Measurements from ENCODE around the gene LDLRAD4.
"Not testable (repeated sequence)": the region's sequence is repeated elsewhere in the genome, so short reads cannot be mapped to it uniquely, and the experiment has no call there.

The LDLRAD4 gene

DNA sequence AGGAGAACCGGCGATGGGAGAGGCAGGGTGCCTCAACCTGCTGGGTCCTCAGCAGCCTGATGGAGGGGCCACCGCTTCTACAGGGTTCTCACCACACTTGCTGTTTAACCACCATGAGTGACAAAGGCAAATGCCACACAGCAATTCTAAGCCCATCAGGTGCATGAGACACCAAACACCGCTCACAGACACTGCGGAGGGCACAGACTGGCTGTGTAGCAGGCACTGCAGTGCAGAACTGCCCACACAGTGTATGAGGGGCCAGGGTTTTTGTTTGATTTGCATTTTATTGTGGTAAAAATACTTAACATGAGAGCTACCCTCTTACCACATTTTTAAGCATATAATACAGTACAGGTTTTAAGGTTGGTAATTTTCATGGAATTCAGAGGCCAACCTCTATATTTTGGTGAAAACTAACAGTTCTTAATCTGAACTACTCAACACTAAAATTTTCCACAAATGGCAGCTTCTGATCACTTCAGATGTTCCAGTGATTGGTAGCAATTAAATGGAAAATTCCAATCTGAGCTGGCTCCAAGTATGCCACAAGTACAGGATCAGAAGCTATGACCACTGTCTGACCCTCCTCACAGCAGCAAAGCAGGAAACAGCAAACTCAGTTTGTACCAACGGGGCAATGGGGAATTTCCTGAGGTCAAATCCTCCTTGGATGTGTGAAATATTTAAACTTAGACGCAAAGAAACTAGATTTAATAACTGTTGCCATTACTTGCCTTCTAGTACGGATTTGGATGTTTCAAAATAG, 440.1 kb downstream of the LDLRAD4 start:
- DNase-seq: no peak

DNA sequence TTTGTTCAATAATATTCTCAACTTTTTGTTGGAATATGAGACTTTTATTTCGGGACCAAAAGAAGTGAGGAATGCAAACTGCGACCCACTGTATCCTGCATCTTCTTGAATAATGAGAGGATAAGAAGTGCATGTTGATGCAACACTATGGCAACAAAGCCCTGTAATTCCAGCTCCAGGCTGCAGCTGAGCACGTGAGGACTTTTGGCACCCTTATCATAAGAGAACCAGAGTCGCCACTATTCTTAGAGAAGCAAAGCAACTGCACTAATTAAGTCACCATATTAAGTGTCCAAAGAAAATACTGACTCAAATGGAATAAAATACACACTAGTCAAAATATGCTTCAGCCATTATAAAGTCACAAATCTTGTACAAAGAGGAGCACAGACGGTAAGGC, 441.9 kb downstream of the LDLRAD4 start:
- no peak for DNase-seq

DNA sequence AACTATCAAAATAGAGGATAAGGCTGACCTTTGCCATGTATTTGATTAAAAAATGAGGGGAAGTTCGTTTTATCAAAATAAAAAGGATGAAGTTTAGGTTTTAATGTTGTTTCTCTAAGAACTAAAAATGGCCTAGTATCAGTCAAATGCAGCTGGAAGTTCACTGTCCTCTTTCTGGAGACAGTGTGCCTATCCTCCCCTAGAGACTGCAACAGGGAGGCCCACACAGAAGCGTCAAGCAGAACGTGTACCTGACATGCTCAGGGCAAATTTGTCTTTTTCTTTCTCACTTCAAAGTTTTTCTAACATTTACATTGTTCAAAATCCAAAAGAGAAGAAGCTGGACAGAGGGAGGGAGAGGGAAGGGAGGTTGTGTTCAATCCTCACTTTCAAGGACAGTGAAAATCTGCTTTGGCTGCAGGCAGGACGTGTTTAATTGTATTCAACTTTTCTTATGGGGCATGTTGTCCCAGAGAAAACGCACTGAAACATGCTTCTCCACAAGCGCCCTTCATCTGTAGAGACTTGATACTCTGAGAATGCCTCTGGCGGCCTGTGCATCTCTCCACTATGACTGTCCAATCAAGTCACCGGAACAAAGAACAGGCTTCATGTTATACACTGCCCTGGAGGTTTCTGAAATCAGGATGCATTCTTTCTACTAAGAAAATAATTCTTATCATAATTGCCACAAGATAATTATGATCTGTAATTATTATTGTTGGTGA, 442.7 kb downstream of the LDLRAD4 start:
- DNase-seq: no peak

DNA sequence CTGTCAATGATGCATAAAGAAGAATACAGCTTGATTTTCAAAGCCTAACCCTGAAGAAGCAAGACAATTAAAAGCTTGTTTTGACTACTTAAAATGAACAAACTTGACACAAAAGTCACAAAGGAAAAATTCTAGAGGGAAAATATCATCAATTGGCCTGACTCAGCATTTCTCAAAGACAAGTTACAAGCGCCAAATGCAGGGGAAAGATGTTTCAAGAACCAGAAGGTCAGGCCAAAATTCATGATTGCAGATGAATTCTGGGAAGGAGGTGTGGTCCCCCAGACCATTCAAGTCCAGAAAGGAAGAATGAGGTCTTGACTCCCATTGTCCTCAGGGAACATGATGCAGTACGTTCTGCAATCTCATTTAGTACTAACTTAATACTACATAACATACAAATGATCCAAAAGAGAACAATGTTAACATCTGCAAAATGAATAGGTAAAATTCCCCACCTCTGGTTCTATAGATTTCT, 443.3 kb downstream of the LDLRAD4 start:
- DNase-seq: no peak

DNA sequence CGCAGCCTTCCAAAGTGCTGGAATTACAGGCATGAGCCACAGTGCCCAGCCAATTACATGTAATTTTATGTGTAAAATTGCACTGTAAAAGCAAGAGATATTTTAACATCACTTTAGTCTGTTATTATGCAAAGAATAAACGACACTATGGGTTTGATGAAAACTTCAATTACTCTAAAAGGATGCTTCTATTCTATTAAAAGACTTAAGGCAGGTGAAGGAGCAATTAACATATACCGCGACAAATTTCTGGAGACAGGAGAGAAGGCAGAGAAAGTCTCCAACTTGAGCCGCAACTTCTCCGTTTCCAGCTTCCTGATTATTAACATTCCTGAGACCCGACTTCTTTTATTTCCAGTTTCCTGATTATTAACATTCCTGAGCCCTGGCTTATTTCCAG, 454.1 kb downstream of the LDLRAD4 start:
- no peak for DNase-seq

DNA sequence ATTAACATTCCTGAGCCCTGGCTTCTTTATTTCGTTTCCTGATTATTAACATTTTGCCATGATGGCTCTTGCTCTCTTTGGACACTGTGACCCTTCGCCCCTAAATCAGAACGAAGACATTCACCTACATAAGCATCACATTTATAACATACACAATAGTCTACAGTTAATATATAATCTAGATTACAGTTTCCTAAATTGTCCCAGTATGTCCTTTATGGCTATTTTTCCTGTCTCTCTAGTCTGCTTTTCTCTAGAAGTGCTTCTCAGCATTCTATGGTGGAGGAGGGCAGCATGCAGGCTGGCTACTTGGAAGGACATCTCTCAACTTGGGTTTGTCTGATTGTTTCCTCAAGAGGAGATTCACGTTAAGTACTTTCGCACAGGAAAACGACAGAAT, 457.9 kb downstream of the LDLRAD4 start:
- DNase-seq: no peak

DNA sequence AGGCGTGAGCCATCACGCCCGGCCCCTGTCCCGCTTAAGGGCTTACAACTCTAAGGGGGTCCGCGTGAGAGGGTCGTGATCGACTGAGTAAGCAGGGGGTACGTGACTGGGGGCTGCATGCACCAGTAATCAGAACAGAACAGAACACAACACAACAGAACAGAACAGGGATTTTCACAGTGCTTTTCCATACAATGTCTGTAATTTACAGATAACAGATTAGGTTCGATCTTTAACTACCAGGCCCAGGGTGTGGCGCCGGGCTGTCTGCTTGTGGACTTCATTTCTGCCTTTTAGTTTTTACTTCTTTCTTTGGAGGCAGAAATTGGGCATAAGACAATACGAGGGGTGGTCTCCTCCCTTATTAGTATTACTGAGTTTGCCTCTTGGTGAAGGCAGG, 458.8 kb downstream of the LDLRAD4 start:
- DNase-seq: not testable (repeated sequence)

DNA sequence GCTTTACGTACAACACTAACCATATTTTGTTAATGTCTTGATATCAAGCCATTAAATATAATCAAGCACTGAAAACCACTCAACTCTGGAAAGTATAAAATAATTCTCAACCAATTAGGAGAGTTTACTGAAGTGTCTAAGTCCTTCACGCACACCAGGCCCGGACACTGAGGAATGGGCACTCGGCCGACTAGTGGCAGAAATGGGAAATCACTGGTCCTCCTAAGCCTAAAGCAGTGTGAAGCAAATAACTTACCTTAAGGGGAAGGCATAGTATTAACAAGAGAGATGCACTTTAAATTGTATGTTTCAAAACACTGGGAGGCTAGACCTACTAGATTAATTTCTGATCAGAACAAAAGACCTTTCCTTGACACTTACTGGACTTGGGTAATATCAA, 462.1 kb downstream of the LDLRAD4 start:
- no peak for DNase-seq

DNA sequence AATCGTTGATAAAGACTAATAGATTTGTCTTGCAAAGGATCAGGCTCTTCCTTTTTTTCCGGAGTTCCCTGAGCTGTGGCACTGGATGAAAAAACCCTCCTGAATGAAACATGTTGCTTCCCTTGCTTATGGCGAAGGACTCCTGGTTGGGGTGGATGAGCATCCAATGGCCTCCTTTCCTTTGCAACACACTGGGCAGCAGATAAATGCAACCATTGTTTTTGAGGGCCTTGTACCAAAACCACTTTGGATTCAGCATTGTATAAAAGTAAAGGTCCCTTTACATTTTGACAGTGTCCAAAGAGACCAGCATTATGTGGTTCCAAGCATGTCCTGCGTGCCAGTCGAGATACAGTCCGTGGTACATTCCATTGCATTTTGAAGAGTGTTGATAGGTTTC, 463.1 kb downstream of the LDLRAD4 start:
- no peak for DNase-seq

DNA sequence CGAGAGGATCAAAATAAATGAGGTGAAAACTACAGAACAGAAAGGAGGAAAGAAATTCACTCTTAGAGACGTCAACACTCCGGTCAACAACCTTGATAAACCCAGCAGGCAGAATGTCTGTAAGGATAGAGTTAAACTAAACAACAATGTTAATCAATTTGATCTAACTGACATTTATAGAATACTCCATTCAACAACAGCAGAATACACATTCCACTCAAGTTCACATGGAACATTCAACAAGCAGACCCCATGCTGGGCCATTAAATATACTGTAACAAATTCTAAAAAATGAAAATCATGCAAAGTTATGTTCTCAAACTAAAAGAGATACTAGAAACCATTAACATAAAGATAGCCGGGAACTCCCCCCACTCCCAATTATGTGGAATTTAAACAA, 466.0 kb downstream of the LDLRAD4 start:
- no peak for DNase-seq

DNA sequence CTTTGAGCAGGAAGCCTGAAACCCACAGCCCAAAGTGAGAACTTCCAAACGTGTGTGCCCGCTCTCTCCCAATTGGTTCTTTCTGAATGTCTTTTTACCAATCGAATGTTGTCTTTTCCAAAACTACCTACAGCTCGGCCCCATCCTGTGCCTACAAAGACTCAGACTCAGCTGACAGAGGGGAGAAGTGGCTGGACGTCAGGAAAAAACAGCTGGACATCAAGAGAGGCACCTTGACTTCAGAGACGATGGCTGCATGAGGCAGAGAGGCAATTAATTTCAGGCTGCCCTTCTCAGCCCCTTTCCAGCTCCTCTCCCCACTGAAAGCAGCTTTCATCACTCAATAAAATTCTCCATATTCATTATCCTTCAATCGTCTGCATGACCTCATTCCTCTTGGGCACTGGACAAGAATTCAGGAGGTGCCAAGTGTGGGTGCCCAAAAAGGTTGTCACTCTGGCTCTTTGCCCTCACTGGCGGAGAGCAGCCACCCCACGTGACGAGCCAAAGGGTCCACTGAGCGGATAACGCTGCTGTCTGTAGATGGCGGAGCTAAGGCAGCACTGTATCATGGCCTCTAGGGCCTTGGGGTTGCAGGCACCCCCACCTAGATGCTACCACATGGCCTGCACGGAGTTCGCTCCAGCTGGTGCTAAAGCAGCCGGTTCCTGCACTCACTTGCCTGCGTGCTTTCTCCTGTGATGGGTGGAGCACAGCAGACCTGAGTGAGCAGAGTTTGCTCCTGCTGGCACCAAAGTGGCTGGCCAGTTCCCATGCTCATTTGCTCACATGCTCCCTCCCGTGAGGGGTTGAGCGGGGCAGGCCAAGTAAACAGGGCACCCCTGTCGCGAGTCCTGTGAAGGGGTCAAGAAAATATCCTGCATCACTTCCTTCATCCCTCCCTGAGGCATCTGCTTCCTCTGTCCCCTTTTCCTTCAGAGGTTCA, 469.9 kb downstream of the LDLRAD4 start:
- no peak for DNase-seq

DNA sequence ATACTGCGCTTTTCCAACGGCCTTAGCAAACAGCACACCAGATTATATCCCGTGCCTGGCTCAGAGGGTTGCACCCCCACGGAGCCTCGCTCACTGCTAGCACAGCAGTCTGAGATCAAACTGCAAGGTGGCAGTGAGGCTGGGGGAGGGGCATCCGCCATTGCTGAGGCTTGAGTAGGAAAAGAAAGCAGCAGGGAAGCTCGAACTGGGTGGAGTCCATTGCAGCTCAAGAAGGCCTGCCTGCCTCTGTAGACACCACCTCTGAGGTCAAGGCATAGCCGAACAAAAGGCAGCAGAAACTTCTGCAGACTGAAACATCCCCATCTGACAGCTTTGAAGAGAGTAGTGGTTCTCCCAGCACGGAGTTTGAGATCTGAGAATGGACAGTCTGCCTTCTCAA, 471.5 kb downstream of the LDLRAD4 start:
- not testable (repeated sequence) for DNase-seq

DNA sequence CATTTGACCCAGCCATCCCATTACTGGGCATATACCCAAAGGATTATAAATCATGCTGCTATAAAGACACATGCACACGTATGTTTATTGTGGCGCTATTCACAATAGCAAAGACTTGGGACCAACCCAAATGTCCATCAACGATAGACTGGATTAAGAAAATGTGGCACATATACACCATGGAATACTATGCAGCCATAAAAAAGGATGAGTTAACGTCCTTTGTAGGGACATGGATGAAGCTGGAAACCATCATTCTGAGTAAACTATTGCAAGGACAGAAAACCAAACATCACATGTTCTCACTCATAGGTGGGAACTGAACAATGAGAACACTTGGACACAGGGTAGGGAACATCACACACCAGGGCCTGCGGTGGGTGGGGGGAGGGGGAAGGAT, 476.8 kb downstream of the LDLRAD4 start:
- not testable (repeated sequence) for DNase-seq

DNA sequence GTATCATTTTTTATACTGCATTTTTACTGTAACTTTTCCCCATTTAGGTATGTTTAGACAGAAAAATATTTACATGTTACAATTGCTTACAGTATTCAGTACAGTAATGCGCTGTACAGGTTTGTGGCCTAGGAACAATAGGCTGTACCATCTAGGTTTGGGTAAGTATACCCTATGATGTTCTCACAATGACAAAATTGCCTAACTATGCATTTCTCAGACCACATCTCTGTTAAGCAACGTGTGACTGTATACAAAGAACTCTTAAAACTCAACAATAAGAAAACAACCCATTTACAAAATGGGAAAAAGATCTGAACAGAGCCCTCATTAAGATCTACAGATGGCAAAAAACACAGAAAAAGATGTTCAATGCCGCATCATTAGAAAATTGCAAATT, 478.4 kb downstream of the LDLRAD4 start:
- no peak for DNase-seq

DNA sequence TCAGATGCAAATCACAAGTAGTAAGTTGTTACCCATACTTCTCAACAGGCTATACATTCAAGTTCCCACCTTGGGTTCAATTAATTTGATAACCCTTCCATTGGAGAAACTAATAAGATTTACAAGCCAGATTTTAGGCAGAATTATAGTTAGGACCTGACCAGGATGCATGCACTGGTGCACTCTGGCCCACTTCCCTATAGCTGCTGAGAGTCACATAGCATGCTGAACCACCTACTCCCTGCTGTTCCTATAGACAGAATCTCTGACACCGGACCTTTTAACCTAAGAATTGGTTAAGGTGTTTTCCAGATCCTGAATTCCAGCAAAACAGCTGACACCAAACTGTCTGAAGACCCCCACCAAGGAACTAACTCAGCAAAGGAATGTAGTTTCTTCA, 481.6 kb downstream of the LDLRAD4 start:
- DNase-seq: no peak

Measured in NCI-H2081 (cell line).